ENCODE data around the gene NEK9. TPM values are rescaled to one million over a fixed set of nuclear protein-coding genes. Genes with fewer than 3 reads are reported as not detected.
A peak's percentile ranks its signal among the peaks of the same experiment; 100 is the strongest.

Gene NEK9
- total RNA-seq, 3 donors from 2014 or later, result 44.7 to 104 (median 49.9) TPM

- intact Hi-C loops (cut with DNase I, micrococcal nuclease), result no loop called here
- no peaks in the 10 kb centered on the region for H3K36me3 ChIP-seq (ENCODE audit: low read depth)
- ATAC-seq, result no peak
- H3K4me1 ChIP-seq (ENCODE audit: low read depth), result peaks cover 23% of the 10 kb centered on the region
- H3K9me3 ChIP-seq, result no peaks in the 10 kb centered on the region
- no peak for TF ChIP-seq CTCF (IDR thresholded peaks at IDR 0.05)
- no peak for DNase-seq
- H3K4me3 ChIP-seq, result no peak overlapping the region
Measured at GRCh38 chr14:75162631-75163030, 35.8 kb upstream of the NEK9 start.

GRCh38 chr14:75158843-75159614 is 32.2 kb upstream of the NEK9 start:
- ATAC-seq, result peak; percentile 50
- H3K4me1 ChIP-seq (ENCODE audit: low read depth), result peaks cover 17% of the 10 kb centered on the region
- no peak for DNase-seq
- intact Hi-C loops (cut with DNase I, micrococcal nuclease), result no loop called here
- no peaks in the 10 kb centered on the region for H3K9me3 ChIP-seq
- no peaks in the 10 kb centered on the region for H3K36me3 ChIP-seq (ENCODE audit: low read depth)
- no peak for TF ChIP-seq CTCF (IDR thresholded peaks at IDR 0.05)
- H3K4me3 ChIP-seq, result no peak overlapping the region

GRCh38 chr14:75156901-75157300 is 30.1 kb upstream of the NEK9 start:
- intact Hi-C loops (cut with DNase I, micrococcal nuclease), result no loop called here
- ATAC-seq (no peak), DNase-seq (no peak)
- TF ChIP-seq CTCF (IDR thresholded peaks at IDR 0.05), result no peak
- H3K36me3 ChIP-seq (ENCODE audit: low read depth), result no peaks in the 10 kb centered on the region
- no peak overlapping the region for H3K4me3 ChIP-seq
- no peaks in the 10 kb centered on the region for H3K9me3 ChIP-seq
- H3K4me1 ChIP-seq (ENCODE audit: low read depth), result peaks cover 17% of the 10 kb centered on the region

GRCh38 chr14:75156111-75156510 is 29.3 kb upstream of the NEK9 start:
- Histone ChIP-seq H3K36me3 (ENCODE audit: low read depth) (no peaks in the 10 kb centered on the region), H3K4me1 (ENCODE audit: low read depth) (peaks cover 17% of the 10 kb centered on the region), H3K9me3 (no peaks in the 10 kb centered on the region), H3K4me3 (no peak overlapping the region)
- intact Hi-C loops (cut with DNase I, micrococcal nuclease), result no loop called here
- TF ChIP-seq CTCF (IDR thresholded peaks at IDR 0.05), result no peak
- ATAC-seq, result no peak
- no peak for DNase-seq

- H3K9me3 ChIP-seq, result no peaks in the 10 kb centered on the region
- no peaks in the 10 kb centered on the region for H3K36me3 ChIP-seq (ENCODE audit: low read depth)
- ATAC-seq, result no peak
- TF ChIP-seq CTCF (IDR thresholded peaks at IDR 0.05), result no peak
- no peak for DNase-seq
- H3K4me3 ChIP-seq, result no peak overlapping the region
- intact Hi-C loops (cut with DNase I, micrococcal nuclease), result no loop called here
- H3K4me1 ChIP-seq (ENCODE audit: low read depth), result peaks cover 7% of the 10 kb centered on the region
Measured at GRCh38 chr14:75155169-75155568, 28.3 kb upstream of the NEK9 start.
